Fibroblast of the aortic adventitia (primary cell): ENCODE data around the gene DNAH14. TPM values are rescaled to one million over a fixed set of nuclear protein-coding genes. Genes with fewer than 3 reads are reported as not detected.
A peak's percentile ranks its signal among the peaks of the same experiment; 100 is the strongest.
"Not testable (repeated sequence)": the region's sequence is repeated elsewhere in the genome, so short reads cannot be mapped to it uniquely, and the experiment has no call there.

Experiments used
- DNase-seq: peaks from one replicate; pipeline ENCODE4 v3.0.0-alpha.2; 2010; ENCODE audit warnings: low read depth
- H3K4me3 ChIP-seq: 2 replicates; pipeline ENCODE4 v1.5.1; 2011; ENCODE audit warnings: low read depth, mild to moderate bottlenecking, control low read depth, low read length, moderate library complexity
- CTCF ChIP-seq: IDR thresholded peaks from 2 replicates; pipeline ENCODE4 v1.5.1; 2011; ENCODE audit warnings: mild to moderate bottlenecking, low read length, control low read depth, inconsistent platforms; ENCODE audit not compliant: insufficient read depth
- total RNA-seq: library from RNA; depleted of rRNA; stranded (reverse); fragments of >200 nt; gene quantifications from 2 replicates; pipeline ENCODE4 v1.2.3, GENCODE V29; 2012; ENCODE audit warnings: low replicate concordance

Gene DNAH14
- total RNA-seq, 1 donor, result 33.9 TPM

GRCh38 chr1:225152061-225152460 is 222.6 kb downstream of the DNAH14 start:
- DNase-seq, result no peak
- no peak overlapping the region for H3K4me3 ChIP-seq
- TF ChIP-seq CTCF, result no peak

GRCh38 chr1:225155555-225155954 is 226.1 kb downstream of the DNAH14 start:
- no peak for TF ChIP-seq CTCF
- DNase-seq, result no peak
- no peak overlapping the region for H3K4me3 ChIP-seq

GRCh38 chr1:225156254-225156653 is 226.8 kb downstream of the DNAH14 start:
- TF ChIP-seq CTCF, result no peak
- H3K4me3 ChIP-seq, result no peak overlapping the region
- peak; percentile 18 for DNase-seq

GRCh38 chr1:225158291-225158690 is 228.8 kb downstream of the DNAH14 start:
- no peak for TF ChIP-seq CTCF
- H3K4me3 ChIP-seq, result no peak overlapping the region

GRCh38 chr1:225159793-225160192 is 230.3 kb downstream of the DNAH14 start:
- DNase-seq, result no peak
- TF ChIP-seq CTCF, result no peak
- H3K4me3 ChIP-seq, result no peak overlapping the region

More at GRCh38 chr1:225158291-225158690, 228.8 kb downstream of the DNAH14 start:
- DNase-seq, result no peak

- not testable (repeated sequence) for DNase-seq, H3K4me3 ChIP-seq
Observed at GRCh38 chr1:225177409-225177808, 247.9 kb downstream of the DNAH14 start.

- TF ChIP-seq CTCF, result no peak
- H3K4me3 ChIP-seq, result no peak overlapping the region
- DNase-seq, result no peak
Observed at GRCh38 chr1:225179686-225180085, 250.2 kb downstream of the DNAH14 start.

GRCh38 chr1:225182716-225183115 is 253.2 kb downstream of the DNAH14 start:
- no peak for DNase-seq
- no peak for TF ChIP-seq CTCF
- H3K4me3 ChIP-seq, result no peak overlapping the region
